BE2C (cell line): Measurements from ENCODE around the gene NAGS.
A peak's percentile ranks its signal among the peaks of the same experiment; 100 is the strongest.

Source experiments
- DNase-seq: peaks from one replicate; pipeline ENCODE4 v3.0.0-alpha.2; 2020
- H3K27me3 ChIP-seq: fragments of 250-450 bp; sonication (Bioruptor Pico); 2 replicates; pipeline ENCODE4 v1.5.1; 2020; ENCODE audit warnings: mild to moderate bottlenecking
- H3K36me3 ChIP-seq: fragments of 250-450 bp; sonication (Bioruptor Pico); 2 replicates; pipeline ENCODE4 v1.5.1; 2020; ENCODE audit warnings: mild to moderate bottlenecking
- H3K4me1 ChIP-seq: fragments of 250-450 bp; sonication (Bioruptor Pico); 2 replicates; pipeline ENCODE4 v1.5.1; 2020
- H3K4me3 ChIP-seq: 2 replicates; pipeline ENCODE4 v1.5.1; 2011; ENCODE audit warnings: low read depth, low read length
- H3K9me3 ChIP-seq: fragments of 250-450 bp; sonication (Bioruptor Pico); 2 replicates; pipeline ENCODE4 v1.5.1; 2020
- TF ChIP-seq, protein P1 (sequence below): IDR thresholded peaks from 2 replicates; pipeline ENCODE4 v1.5.1; 2012; ENCODE audit warnings: mild to moderate bottlenecking, low read depth, low read length

Gene NAGS

DNA sequence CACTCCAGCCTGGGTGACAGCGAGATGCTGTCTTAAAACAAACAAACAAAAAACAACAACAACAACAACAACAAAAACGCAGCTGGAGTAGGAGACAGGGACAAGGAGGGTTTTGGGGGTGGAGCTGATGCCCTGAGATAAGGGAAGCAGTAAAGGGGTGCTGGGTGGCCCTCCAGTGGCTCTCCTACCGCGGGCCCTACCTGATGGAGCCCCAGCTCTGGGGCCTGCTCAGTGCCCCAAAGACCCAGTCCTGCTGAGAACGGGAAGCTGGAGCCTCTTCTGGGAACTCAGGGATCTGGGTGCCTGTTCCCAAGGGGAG is 21.3 kb upstream of the NAGS start:
- no peaks in the 10 kb centered on the region for H3K27me3 ChIP-seq
- H3K4me3 ChIP-seq = peak overlapping the region; percentile 66
- DNase-seq = no peak
- H3K9me3 ChIP-seq = no peaks in the 10 kb centered on the region
- TF ChIP-seq, protein P1, sequence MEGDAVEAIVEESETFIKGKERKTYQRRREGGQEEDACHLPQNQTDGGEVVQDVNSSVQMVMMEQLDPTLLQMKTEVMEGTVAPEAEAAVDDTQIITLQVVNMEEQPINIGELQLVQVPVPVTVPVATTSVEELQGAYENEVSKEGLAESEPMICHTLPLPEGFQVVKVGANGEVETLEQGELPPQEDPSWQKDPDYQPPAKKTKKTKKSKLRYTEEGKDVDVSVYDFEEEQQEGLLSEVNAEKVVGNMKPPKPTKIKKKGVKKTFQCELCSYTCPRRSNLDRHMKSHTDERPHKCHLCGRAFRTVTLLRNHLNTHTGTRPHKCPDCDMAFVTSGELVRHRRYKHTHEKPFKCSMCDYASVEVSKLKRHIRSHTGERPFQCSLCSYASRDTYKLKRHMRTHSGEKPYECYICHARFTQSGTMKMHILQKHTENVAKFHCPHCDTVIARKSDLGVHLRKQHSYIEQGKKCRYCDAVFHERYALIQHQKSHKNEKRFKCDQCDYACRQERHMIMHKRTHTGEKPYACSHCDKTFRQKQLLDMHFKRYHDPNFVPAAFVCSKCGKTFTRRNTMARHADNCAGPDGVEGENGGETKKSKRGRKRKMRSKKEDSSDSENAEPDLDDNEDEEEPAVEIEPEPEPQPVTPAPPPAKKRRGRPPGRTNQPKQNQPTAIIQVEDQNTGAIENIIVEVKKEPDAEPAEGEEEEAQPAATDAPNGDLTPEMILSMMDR = no peak
- no peaks in the 10 kb centered on the region for H3K36me3 ChIP-seq
- H3K4me1 ChIP-seq = no peaks in the 10 kb centered on the region

DNA sequence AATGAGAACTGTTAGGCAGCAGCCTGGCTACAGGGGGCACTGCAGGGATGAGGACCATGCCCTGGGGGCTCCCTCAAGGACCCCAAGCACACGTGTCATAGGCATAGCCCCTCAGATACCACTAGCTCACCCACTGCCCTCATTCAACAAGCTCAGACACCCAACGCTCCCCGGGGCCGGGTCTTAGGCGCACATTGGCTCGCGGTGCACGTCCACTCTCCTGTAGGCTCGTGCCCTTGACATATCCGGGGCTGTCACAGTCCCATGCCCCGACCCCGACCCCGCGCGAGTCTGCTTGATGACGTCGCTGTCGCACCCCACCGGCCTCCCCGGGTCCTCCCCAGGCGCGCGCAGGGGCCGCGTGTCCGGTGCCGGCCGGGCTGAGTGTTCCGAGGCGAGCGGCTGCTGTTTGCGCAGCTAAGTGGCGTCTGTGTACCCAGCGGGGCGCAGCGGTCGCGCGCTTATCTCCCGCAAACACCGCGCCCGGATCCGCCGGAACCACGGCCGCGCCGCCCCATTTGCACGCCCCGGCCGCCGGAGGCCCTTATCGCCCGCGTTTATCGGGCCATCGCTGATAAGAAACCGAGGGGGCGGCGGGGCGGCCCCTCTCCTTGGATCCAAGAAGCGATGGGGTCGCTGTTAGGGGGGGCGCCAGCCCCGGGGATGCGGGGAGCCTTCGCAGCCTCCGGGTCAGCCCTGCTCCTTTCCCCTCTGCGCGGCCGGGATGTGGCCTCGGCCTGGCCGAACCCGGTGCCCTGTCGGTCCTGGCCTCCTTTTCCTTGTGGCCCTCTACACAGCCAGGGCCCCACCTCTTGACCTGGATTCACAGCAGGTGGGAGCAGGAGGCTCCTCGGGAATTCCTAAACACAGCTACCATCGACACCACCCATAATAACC is 20.7 kb upstream of the NAGS start:
- Histone ChIP-seq H3K27me3 (no peaks in the 10 kb centered on the region), H3K9me3 (no peaks in the 10 kb centered on the region), H3K4me1 (no peaks in the 10 kb centered on the region), H3K4me3 (peak overlapping the region; percentile 66), H3K36me3 (no peaks in the 10 kb centered on the region)
- TF ChIP-seq, protein P1 = peak; percentile 61
- DNase-seq = peak; percentile 43

DNA sequence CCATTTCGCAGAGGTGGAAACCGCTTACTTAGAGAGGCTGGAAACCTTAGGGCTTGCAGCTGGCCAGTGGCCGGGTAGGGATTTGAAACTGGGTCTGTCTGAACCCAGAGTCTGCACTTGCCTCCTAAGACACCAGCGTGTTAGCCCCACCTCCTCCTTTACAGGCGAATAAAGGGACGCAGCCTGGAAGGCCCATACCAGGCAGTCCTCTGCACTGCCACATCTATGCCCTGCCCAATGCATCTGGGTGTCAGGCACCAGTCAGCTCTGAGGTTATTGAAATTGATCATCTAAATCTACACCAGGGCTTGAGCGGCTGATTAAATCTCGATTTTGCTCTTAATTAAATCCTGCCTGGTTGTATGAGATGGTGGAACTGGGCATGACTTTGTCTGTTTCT is 19.9 kb upstream of the NAGS start:
- DNase-seq = no peak
- Histone ChIP-seq H3K36me3 (no peaks in the 10 kb centered on the region), H3K9me3 (no peaks in the 10 kb centered on the region), H3K4me3 (peak overlapping the region; percentile 66), H3K27me3 (no peaks in the 10 kb centered on the region), H3K4me1 (no peaks in the 10 kb centered on the region)
- TF ChIP-seq, protein P1 = no peak

DNA sequence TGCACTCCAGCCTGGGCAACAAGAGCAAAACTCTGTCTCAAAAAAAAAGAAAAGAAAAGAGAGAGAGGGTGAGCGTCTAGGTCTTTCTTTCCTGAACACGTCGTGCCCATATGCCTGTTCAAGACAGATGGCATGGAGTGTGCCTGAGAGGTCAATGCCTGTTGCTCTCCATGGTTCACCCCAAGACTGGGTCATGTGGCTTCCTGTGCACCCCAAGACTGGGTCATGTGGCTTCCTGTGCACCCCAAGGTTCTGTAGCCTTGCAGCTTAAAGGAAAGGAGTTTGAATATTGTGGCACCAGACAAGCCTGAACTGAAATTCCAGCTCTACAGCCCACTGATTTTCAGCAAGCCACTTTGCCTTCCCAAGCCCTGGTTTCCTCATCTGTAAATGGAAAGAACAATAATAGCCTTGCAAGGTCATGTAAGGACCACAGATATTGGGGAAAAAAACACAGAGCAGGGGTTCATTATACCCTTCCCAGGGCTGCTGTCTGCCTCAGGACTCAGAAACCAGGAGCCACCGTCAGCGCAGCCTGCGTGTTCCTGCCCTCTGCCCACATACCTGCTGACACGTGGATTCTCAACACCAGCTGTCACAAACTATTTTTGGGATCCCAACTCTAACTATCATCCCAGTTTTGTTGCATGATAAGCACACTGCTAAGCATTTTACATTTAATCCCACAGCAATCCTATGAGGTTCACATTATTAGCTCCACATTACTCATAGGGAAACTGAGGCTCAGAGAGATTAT is 18.0 kb upstream of the NAGS start:
- DNase-seq = no peak
- Histone ChIP-seq H3K4me3 (no peak overlapping the region), H3K4me1 (no peaks in the 10 kb centered on the region), H3K27me3 (no peaks in the 10 kb centered on the region), H3K9me3 (no peaks in the 10 kb centered on the region), H3K36me3 (no peaks in the 10 kb centered on the region)
- TF ChIP-seq, protein P1 = no peak

DNA sequence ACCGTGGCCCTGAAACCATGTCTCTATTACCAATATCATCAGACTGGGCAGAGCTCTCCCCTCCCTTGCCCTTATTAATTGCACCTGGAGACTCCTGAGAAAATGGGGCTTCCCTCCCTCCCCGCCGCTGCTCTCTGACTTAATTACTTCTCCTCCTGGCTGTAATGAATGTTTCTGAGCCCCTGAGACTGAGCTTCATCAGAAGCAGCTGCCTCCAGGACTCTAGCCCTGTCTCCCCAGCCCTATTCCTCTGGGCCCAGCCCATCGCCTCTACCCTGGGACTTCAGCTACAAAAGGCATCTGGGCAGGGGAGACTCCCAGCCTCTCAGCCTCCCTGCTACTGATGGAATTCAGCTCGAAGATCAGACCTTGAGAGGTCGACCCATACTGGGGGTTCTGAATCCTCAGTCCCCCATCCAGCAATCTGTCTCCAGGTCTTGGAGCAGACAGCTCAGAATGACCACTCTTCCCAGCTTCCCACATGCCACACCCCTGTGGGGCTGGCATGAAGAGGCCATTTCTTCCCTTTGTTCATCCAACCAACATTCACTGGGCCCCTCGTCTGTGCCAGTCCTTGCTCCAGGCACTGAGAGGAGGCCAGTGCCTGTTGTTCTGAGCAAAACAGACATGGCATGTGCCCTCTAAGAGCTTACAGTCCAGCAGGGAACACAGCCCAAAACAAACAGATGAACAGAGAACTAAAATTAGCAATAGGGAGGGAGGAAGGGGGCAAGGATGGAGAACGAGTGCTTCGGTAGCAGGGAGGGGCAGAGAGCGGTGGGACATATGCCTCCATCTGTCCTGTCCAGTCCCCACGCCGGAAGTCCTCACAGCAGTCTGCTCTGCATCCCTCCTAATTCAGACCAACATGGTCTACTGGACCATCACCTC is 17.0 kb upstream of the NAGS start:
- TF ChIP-seq, protein P1 = no peak
- no peak for DNase-seq

More for the DNA sequence above, 17.0 kb upstream of the NAGS start:
- H3K27me3 ChIP-seq = no peaks in the 10 kb centered on the region
- no peaks in the 10 kb centered on the region for H3K36me3 ChIP-seq
- no peak overlapping the region for H3K4me3 ChIP-seq
- H3K4me1 ChIP-seq = no peaks in the 10 kb centered on the region
- no peaks in the 10 kb centered on the region for H3K9me3 ChIP-seq
